Liver (tissue), 9 donors: ENCODE measurements around the gene SLC25A38. TPM values are rescaled to one million over a fixed set of nuclear protein-coding genes. Genes with fewer than 3 reads are reported as not detected.

Experiments used
- DNase-seq: peaks from one replicate; pipeline ENCODE4 v3.0.0-alpha.2; 2017; ENCODE audit warnings: low spot score
- H3K27ac ChIP-seq, 2 donors: one replicate each; pipeline ENCODE4 v1.7.0; 2013; ENCODE audit warnings: inconsistent platforms in 2 of 2, low read length in 2 of 2, control low read depth in 1 of 2, low read depth in 1 of 2, mild to moderate bottlenecking in 1 of 2
- H3K27me3 ChIP-seq, 4 donors: one replicate each; pipeline versions ENCODE4 v1.6.1 to v1.7.0; 2013; ENCODE audit warnings: low read length in 3 of 4, inconsistent platforms in 1 of 4, mild to moderate bottlenecking in 1 of 4, moderate library complexity in 1 of 4; ENCODE audit not compliant: control insufficient read depth in 4 of 4, insufficient read depth in 4 of 4
- H3K36me3 ChIP-seq, 4 donors: one replicate each; pipeline versions ENCODE4 v1.6.1 to v1.7.0; 2013; ENCODE audit warnings: low read length in 3 of 4, mild to moderate bottlenecking in 3 of 4, low read depth in 1 of 4, moderate library complexity in 1 of 4; ENCODE audit not compliant: control insufficient read depth in 4 of 4, insufficient read depth in 3 of 4
- H3K4me1 ChIP-seq, 4 donors: one replicate each; pipeline versions ENCODE4 v1.6.1 to v1.7.0; 2013; ENCODE audit warnings: low read length in 3 of 4, mild to moderate bottlenecking in 3 of 4, moderate library complexity in 1 of 4; ENCODE audit not compliant: control insufficient read depth in 4 of 4, insufficient read depth in 4 of 4
- H3K4me3 ChIP-seq, 3 donors: one replicate each; pipeline versions ENCODE4 v1.6.1 to v1.7.0; 2013; ENCODE audit warnings: low read length in 3 of 3, control low read depth in 1 of 3, low read depth in 1 of 3, mild to moderate bottlenecking in 1 of 3
- H3K9ac ChIP-seq, 2 donors: one replicate each; pipeline ENCODE4 v1.7.0; 2013; ENCODE audit warnings: low read length in 2 of 2, mild to moderate bottlenecking in 2 of 2, moderate library complexity in 2 of 2, control low read depth in 1 of 2, low read depth in 1 of 2
- H3K9me3 ChIP-seq, 4 donors: one replicate each; pipeline versions ENCODE4 v1.6.1 to v1.7.0; 2013; ENCODE audit warnings: low read length in 3 of 4; ENCODE audit not compliant: control insufficient read depth in 4 of 4
- ATF3 ChIP-seq: IDR thresholded peaks from 2 replicates; pipeline ENCODE4 v1.6.1; 2016; ENCODE audit warnings: antibody characterized with exemption
- EGR1 ChIP-seq, 2 donors: IDR thresholded peaks; 2 replicates each; pipeline ENCODE4 v1.6.1; 2016 to 2018; ENCODE audit warnings: antibody characterized with exemption in 2 of 2, low read depth in 2 of 2
- FOXA1 ChIP-seq: IDR thresholded peaks from 2 replicates; pipeline ENCODE4 v1.6.1; 2016; ENCODE audit warnings: antibody characterized with exemption
- FOXA2 ChIP-seq: IDR thresholded peaks from 2 replicates; pipeline ENCODE4 v1.6.1; 2016; ENCODE audit warnings: antibody characterized with exemption
- GABPA ChIP-seq, 2 donors: IDR thresholded peaks in 1 of 2; conservative IDR thresholded peaks in 1 of 2; 2 replicates each; pipeline ENCODE4 v1.6.1; 2016; ENCODE audit warnings: antibody characterized with exemption in 2 of 2, mild to moderate bottlenecking in 1 of 2, moderate library complexity in 1 of 2
- JUND ChIP-seq, 2 donors: IDR thresholded peaks; 2 replicates each; pipeline ENCODE4 v1.6.1; 2016; ENCODE audit warnings: antibody characterized with exemption in 2 of 2
- NR2F2 ChIP-seq: IDR thresholded peaks from 2 replicates; pipeline ENCODE4 v1.6.1; 2016; ENCODE audit warnings: antibody characterized with exemption
- SP1 ChIP-seq: IDR thresholded peaks from 2 replicates; pipeline ENCODE4 v1.6.1; 2018; ENCODE audit warnings: antibody characterized with exemption, mild to moderate bottlenecking
- TAF1 ChIP-seq: conservative IDR thresholded peaks from 2 replicates; pipeline ENCODE4 v1.6.1; 2016; ENCODE audit warnings: antibody characterized with exemption, mild to moderate bottlenecking
- YY1 ChIP-seq: IDR thresholded peaks from 2 replicates; pipeline ENCODE4 v1.6.1; 2016; ENCODE audit warnings: antibody characterized with exemption, mild to moderate bottlenecking
- WGBS: extraction: QIAGEN DNeasy Blood & Tissue Kit; methylation state at CpG from one replicate; pipeline ENCODE4 v1.1.7; 2013; 5-methylcytosine and 5-hydroxymethylcytosine counted together
- polyA plus RNA-seq, 2 donors: library from polyadenylated mRNA; stranded (reverse) in 1 of 2; unstranded in 1 of 2; fragments of 200-250 nt in 1 of 2; fragments of >200 nt in 1 of 2; fragmentation: Nextera tagmentation in 1 of 2; extraction: Ambion mirVana in 1 of 2; gene quantifications; one replicate each; pipeline versions ENCODE4 v1.2.1 to v1.2.3, GENCODE V29; 2013 to 2015
- total RNA-seq, 2 donors: library from RNA; depleted of rRNA; stranded (reverse); fragments of >200 nt; gene quantifications; one replicate each; pipeline ENCODE4 v1.2.3, GENCODE V29; 2014
- TF ChIP-seq, protein P1 (sequence below): IDR thresholded peaks from 2 replicates; pipeline ENCODE4 v1.6.1; 2016; ENCODE audit warnings: antibody characterized with exemption
- TF ChIP-seq, protein P2 (sequence below): IDR thresholded peaks from 2 replicates; pipeline ENCODE4 v1.6.1; 2016; ENCODE audit warnings: antibody characterized with exemption, mild to moderate bottlenecking
- TF ChIP-seq, protein P3 (sequence below): fragments of 150-350 bp; IDR thresholded peaks from 2 replicates; pipeline ENCODE4 v1.5.1; 2017; ENCODE audit warnings: improper control_type of control experiment, low read depth, low read length; ENCODE audit not compliant: missing input control
- donor health status: healthy.
- donor health status: healthy.
- donor health status: healthy.
- donor health status: healthy.
- donor health status: healthy.

The SLC25A38 gene
- total and polyA plus RNA-seq, 4 donors, result 19.8 to 44.4 (median 24.3) TPM

DNA sequence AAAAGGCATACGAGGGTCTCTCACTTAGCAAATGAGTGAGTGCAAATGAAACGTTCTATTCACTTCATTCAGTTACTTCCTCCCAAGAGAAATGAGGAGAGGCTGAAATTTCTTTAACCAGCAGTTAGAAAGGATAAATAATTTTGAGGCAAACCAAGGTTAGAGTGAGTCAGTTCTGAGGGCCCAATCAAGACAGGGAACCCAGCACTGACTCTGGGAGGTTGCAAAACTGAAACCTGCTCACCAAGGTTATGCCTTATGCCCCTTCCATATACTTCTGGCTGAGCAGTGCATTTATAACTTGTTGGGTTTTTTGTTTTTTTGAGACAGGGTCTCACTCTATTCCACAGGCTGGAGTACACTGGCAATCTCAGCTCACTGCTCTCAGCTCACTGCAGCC, 18.8 kb downstream of the SLC25A38 start:
- H3K27ac ChIP-seq, result no peak overlapping the region
- no peak for DNase-seq
- no peaks in the 10 kb centered on the region for H3K9me3 ChIP-seq
- WGBS, result 81% methylated on average over 2 of the region's 2 CpGs
- TF ChIP-seq SP1, result no peak
- H3K4me3 ChIP-seq, result no peak overlapping the region
- H3K36me3 ChIP-seq, result peaks cover 5 to 24% (median 16%) of the 10 kb centered on the region in 4 donors
- no peak overlapping the region for H3K9ac ChIP-seq
- no peaks in the 10 kb centered on the region for H3K27me3 ChIP-seq
- H3K4me1 ChIP-seq, result peaks cover 0 to 1% (median 0%) of the 10 kb centered on the region in 4 donors

DNA sequence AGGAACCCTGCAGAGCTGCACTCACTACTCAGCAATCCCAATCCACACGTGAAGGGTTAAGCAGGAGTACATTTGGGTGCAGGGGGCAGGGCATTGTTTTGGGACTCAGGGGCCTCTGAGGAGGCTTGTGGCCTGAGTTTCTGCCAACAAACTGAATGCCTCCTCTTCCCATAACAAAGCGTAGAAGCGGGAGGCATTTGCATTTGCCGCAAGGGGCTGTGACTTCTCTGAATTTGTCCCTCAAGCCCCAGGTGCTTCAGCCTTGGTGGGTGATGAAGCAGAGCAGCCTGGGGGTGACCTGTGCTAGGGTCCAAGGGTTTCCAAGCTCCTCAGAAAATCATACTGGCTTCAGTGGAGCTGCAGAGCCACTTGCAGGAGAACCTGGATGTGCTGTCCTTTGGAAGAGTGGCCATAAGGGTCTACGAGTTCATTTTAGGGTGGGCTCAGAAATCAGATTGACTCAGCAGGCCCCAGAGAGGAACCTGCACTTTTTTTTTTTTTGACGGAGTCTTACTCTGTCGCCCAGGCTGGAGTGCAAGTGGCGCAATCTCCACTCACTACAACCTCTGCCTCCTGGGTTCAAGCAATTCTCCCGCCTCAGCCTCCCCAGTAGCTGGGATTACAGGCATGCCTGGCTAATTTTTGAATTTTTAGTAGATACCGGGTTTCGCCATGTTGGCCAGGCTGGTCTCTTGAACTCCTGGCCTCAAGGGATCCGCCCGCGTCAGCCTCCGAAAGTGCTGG, 21.9 kb downstream of the SLC25A38 start:
- DNase-seq, result no peak
- H3K9me3 ChIP-seq, result no peaks in the 10 kb centered on the region
- no peak for TF ChIP-seq JUND (IDR thresholded peaks at IDR 0.05)
- TF ChIP-seq TAF1, result no peak
- no peak for TF ChIP-seq NR2F2
- TF ChIP-seq FOXA2, result no peak
- TF ChIP-seq, protein P1, sequence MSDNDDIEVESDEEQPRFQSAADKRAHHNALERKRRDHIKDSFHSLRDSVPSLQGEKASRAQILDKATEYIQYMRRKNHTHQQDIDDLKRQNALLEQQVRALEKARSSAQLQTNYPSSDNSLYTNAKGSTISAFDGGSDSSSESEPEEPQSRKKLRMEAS, result no peak
- no peak for TF ChIP-seq FOXA1
- TF ChIP-seq ATF3, result no peak
- TF ChIP-seq, protein P2, sequence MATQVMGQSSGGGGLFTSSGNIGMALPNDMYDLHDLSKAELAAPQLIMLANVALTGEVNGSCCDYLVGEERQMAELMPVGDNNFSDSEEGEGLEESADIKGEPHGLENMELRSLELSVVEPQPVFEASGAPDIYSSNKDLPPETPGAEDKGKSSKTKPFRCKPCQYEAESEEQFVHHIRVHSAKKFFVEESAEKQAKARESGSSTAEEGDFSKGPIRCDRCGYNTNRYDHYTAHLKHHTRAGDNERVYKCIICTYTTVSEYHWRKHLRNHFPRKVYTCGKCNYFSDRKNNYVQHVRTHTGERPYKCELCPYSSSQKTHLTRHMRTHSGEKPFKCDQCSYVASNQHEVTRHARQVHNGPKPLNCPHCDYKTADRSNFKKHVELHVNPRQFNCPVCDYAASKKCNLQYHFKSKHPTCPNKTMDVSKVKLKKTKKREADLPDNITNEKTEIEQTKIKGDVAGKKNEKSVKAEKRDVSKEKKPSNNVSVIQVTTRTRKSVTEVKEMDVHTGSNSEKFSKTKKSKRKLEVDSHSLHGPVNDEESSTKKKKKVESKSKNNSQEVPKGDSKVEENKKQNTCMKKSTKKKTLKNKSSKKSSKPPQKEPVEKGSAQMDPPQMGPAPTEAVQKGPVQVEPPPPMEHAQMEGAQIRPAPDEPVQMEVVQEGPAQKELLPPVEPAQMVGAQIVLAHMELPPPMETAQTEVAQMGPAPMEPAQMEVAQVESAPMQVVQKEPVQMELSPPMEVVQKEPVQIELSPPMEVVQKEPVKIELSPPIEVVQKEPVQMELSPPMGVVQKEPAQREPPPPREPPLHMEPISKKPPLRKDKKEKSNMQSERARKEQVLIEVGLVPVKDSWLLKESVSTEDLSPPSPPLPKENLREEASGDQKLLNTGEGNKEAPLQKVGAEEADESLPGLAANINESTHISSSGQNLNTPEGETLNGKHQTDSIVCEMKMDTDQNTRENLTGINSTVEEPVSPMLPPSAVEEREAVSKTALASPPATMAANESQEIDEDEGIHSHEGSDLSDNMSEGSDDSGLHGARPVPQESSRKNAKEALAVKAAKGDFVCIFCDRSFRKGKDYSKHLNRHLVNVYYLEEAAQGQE, result no peak
- TF ChIP-seq YY1, result no peak
- TF ChIP-seq, protein P3, sequence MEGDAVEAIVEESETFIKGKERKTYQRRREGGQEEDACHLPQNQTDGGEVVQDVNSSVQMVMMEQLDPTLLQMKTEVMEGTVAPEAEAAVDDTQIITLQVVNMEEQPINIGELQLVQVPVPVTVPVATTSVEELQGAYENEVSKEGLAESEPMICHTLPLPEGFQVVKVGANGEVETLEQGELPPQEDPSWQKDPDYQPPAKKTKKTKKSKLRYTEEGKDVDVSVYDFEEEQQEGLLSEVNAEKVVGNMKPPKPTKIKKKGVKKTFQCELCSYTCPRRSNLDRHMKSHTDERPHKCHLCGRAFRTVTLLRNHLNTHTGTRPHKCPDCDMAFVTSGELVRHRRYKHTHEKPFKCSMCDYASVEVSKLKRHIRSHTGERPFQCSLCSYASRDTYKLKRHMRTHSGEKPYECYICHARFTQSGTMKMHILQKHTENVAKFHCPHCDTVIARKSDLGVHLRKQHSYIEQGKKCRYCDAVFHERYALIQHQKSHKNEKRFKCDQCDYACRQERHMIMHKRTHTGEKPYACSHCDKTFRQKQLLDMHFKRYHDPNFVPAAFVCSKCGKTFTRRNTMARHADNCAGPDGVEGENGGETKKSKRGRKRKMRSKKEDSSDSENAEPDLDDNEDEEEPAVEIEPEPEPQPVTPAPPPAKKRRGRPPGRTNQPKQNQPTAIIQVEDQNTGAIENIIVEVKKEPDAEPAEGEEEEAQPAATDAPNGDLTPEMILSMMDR, result no peak
- no peak for TF ChIP-seq GABPA (IDR thresholded peaks at IDR 0.05 in 1 of 2, conservative IDR thresholded peaks at IDR 0.05 in 1 of 2)
- TF ChIP-seq EGR1 (IDR thresholded peaks at IDR 0.05; ENCODE audit: low read depth in 2 of 2), result no peak
- H3K27me3 ChIP-seq, result no peaks in the 10 kb centered on the region
- no peak overlapping the region for H3K4me3 ChIP-seq
- peaks cover 7 to 28% (median 18%) of the 10 kb centered on the region in 4 donors for H3K36me3 ChIP-seq
- no peak overlapping the region for H3K9ac ChIP-seq
- no peak overlapping the region for H3K27ac ChIP-seq
- 91% methylated on average over 15 of the region's 15 CpGs for WGBS
- peaks cover 2 to 19% (median 8%) of the 10 kb centered on the region in 4 donors for H3K4me1 ChIP-seq
